ENCODE measurements around the gene NCAM2.

DNA sequence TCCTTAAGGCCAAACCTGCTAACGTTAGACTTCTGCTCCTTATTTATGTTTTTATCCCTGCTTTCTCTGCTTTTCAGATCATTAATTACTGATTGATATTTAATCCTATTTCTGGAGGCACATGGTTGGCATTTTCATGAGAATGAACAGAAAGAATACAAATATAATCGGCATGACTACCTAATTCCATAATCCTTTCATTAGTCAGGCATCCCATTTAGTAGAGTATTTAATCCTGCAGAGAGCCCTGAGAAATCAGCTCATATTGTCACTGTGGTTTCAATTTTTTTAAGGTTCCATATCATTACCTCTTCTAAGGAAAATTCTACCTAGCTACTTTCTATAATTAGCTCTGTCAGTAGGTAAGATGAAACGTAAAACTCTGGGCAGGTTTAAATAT is 238.8 kb downstream of the NCAM2 start:
- TF ChIP-seq, protein P1, sequence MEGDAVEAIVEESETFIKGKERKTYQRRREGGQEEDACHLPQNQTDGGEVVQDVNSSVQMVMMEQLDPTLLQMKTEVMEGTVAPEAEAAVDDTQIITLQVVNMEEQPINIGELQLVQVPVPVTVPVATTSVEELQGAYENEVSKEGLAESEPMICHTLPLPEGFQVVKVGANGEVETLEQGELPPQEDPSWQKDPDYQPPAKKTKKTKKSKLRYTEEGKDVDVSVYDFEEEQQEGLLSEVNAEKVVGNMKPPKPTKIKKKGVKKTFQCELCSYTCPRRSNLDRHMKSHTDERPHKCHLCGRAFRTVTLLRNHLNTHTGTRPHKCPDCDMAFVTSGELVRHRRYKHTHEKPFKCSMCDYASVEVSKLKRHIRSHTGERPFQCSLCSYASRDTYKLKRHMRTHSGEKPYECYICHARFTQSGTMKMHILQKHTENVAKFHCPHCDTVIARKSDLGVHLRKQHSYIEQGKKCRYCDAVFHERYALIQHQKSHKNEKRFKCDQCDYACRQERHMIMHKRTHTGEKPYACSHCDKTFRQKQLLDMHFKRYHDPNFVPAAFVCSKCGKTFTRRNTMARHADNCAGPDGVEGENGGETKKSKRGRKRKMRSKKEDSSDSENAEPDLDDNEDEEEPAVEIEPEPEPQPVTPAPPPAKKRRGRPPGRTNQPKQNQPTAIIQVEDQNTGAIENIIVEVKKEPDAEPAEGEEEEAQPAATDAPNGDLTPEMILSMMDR (IDR thresholded peaks at IDR 0.05), result no peak
- TF ChIP-seq EZH2 (IDR thresholded peaks at IDR 0.05; ENCODE audit: borderline replicate concordance, insufficient read depth, low read depth, low read length, poor library complexity, severe bottlenecking), result no peak
